GM19467 (cell line): ENCODE measurements around the gene NUDT16L1.

ENCODE experiments used
- ATAC-seq: cut with Tn5 transposase; IDR thresholded peaks from one replicate; pipeline ENCODE4 v1.9.1; 2021; ENCODE audit warnings: mild to moderate bottlenecking, moderate library complexity; ENCODE audit not compliant: unreplicated experiment

Gene NUDT16L1

DNA sequence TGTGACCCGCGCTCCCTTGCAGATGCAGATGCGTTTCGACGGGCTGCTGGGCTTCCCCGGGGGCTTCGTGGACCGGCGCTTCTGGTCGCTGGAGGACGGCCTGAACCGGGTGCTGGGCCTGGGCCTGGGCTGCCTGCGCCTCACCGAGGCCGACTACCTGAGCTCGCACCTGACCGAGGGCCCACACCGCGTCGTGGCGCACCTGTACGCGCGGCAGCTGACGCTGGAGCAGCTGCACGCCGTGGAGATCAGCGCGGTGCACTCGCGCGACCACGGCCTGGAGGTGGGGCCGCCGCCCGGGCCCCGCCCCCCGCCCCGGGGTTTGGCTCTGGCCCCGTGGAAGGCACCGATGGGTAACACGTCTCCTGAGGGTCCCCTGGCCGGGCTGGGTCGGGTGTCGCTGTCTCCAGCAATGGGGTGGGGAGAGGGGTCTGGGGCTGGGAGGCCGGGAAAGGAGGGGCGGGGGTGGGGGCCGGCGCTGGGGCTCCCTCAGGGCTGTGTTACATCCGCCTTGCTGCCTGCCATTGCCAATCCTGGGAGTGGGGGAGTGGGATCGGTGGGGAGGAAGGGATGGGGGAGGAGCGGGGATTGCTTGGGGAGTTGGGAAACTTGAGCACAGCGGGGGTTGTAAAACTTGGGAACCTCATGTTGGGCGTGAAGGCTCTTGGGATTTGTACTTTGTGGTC, 737 bp downstream of the NUDT16L1 start:
- ATAC-seq = no peak

DNA sequence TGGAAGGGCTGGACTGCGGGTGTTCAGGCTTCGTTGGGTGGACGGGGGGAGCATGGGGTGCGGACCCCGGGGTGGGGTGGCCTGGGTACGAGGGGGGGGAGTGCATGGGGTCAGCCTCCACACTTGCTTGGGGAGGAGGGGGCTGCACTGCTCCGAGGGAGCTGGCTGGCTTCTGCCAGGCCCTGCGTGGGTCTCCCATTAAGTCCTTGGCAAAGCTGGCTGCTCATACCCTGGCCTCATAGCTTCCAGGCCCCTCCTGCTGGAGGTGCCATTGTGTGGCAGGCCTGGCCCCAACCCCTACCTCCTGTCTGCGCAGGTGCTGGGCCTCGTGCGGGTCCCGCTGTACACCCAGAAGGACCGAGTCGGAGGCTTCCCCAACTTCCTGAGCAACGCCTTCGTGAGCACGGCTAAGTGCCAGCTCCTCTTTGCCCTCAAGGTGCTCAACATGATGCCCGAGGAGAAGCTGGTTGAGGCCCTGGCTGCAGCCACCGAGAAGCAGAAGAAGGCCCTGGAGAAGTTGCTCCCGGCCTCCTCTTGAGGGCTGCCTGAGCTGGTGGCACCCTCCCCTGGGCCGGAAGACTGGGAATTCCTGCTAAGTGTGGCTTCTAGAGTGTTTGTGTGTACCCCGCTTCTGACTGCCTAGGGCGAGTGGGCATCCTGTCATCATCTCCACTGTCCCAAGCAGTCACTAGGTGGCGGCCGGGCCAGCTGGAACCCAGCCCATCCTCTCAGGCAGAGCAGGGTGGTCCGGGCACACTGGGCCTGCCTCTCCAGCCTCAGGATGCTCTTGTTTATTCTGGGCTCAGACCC, 1.5 kb downstream of the NUDT16L1 start:
- ATAC-seq = no peak

- ATAC-seq = no peak
Measured at GRCh38 chr16:4695473-4696171, 2.3 kb downstream of the NUDT16L1 start.

DNA sequence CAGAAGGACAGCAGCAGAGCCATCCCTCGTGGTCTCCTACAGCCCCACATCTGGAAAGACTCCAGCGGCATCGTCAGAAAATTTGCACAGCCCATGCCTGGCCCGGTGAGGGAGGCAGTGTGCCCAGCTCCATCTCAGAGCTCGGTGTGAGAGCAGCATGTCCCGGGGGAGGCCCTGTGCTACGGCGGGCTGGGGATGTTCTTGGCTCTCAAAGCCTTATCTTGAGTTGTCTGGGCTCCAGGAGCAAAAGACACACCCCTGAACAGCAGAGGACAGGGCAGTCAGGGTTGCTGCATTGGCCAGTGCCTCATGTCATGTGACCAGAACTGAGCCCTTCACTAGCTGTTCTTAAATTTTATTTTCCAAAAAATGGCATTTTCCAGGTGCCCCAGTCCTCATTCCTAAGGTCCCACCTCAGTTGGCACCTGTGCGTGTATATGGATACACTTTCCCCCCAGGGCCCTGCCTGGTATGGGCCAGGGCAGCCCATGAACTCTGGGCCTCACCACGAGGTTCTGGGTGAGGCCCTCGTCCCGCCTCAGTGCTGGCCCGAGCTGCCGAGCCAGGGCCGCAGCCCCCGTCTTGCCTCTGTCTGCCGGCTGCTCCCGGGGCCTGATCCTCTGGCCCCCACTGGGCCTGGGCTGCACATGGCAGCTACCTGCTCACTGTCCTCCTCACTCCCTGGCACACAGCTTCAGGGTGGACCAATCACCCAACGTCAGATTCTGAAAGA, 3.0 kb downstream of the NUDT16L1 start:
- ATAC-seq = no peak

DNA sequence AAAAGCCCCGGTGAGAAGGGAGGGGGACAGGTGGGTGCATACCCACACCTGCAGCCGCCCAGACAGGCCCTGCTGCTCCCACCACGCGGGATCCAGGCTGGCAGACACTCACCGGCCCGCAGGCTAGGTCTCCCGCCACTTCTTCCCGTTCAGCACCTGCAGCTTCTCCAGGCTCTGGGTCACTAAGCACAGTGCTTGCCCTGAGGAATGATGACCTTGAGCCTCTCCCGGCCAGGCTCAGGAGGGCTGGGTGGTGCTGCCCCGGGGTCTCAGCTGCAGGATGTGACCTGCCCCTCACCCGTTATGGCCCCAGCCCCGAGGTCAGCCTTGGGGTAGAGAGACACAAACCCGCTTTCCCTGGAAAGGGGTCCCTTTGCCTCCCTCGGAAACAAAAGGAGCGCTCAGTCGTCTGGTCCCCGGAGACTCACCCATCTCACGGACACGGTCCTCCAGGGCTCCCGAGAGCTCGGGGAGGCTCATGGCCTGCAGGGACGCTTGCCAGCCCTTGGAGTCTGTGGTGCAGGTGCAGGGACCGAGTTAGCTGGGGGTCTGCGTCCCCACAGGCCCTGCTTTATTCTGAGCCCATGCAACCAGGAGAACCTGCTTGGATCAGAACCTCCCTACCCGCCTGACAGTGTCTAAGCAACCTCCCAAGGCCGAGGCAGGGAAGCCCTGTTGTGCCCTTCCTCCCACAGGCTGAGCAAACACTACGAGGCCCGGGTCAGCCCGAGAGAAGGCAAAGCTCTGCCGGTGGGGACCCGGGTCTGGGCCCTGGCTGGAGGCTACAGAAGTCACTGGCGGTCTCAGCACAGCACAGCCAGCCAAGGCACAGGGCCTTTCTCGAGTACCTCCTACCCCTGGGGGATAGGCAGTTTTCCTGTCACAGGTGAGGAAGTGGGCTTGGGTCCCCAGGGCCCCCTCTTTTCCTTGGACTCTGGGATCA, 3.8 kb downstream of the NUDT16L1 start:
- ATAC-seq = no peak

GRCh38 chr16:4697848-4698291, 4.5 kb downstream of the NUDT16L1 start:
- no peak for ATAC-seq

GRCh38 chr16:4698321-4699045, 5.1 kb downstream of the NUDT16L1 start:
- ATAC-seq = no peak

DNA sequence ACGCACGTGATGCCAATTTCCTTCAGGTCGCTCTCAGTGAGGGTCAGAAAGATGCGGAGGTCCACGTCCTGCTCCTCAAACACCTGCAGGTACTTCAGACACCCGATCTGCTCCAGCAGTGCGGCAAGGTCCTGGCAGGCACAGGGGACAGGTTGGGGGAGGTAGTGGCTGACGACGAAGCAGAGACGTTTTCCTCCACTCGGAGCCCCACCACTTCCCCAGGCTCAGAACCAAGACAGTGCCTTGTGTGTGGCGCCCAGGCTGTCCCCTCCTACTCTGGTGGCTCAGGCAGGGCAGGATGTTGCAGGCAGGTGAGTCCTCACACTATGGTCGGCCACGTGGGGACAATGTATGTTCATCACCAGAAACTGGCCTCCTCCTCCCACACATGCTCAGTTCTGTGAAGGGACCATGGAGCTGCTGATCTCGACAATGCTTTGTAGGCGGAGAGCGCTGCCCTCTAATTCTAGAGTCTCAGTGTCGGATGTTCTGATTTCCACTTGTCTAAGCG, 5.7 kb downstream of the NUDT16L1 start:
- no peak for ATAC-seq

GRCh38 chr16:4700380-4700996, 7.1 kb downstream of the NUDT16L1 start:
- no peak for ATAC-seq

GRCh38 chr16:4700997-4701743, 7.8 kb downstream of the NUDT16L1 start:
- no peak for ATAC-seq

GRCh38 chr16:4701791-4702465, 8.6 kb downstream of the NUDT16L1 start:
- ATAC-seq = no peak

DNA sequence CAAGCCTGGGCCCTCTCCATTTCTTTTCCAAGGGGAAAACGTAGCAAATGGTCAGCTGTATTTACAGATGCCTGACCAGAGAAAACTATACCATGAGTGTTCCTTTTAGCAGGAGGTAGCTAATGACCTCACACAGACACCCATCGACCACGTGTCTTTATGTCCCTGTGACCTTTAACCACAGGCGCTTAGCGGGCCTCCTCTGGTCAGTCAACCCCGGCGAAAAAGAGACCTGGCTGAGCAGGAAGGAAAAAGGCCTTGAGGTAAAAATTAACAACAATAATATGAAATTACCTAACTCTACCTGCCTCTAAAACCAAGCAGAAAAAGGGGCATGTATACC, 9.1 kb downstream of the NUDT16L1 start:
- ATAC-seq = no peak

DNA sequence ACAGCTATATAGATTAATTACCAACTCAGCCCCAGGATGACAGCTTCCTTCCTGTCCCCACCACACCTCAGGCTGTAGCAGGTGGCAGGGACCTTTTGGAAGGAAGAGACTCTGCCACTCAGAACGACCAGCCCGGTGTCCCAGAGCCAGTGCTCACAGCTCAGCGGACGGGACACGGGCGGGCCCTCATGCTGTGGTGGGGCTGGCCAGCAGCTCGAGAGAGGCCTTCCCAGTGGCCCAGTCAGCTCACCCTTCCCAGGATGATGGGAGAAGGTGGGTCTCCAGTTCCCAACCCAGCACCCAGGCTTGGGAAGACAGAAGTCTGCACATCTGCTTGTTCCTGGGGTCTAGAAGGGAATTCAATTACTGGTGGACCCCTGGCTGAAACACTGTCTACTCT, 10.5 kb downstream of the NUDT16L1 start:
- ATAC-seq = no peak

DNA sequence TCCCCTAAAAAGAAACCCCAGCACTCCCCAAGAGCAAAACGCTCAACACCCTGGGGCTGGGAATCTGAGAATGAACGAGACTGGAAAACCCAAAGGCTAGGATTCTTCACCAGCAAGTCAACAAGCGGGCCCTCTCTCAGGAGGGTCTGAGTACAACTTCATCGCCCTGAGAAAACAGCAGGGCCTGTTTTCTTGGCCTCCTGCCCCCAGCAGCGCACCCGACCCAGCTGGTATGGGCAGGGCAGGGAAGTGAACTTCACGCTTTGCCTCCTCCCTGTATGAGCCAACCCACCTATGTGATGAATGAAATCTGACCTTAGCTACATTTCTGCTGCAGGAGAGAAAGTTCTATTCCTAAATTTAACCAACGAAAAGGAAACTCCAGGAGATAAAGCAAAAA, 11.1 kb downstream of the NUDT16L1 start:
- ATAC-seq = no peak

DNA sequence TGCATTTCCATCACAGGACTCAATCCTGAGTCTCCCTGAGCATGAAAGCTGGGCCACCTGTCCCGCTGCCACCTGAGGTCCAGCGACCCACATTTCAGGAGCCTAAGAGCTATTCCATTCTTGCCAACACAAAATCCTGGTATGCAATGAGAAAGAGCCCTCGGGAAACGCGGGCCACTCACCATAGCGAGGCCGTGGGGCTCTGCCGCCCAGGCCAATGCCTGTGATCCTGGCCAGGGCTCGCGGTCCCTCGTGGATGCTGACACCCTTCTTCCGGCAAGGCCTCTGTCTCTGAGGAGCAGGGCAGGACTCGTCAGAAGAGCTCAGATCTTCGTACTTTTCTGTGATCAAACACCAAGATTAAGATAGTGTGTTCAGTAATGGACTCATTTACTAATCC, 11.6 kb downstream of the NUDT16L1 start:
- no peak for ATAC-seq

DNA sequence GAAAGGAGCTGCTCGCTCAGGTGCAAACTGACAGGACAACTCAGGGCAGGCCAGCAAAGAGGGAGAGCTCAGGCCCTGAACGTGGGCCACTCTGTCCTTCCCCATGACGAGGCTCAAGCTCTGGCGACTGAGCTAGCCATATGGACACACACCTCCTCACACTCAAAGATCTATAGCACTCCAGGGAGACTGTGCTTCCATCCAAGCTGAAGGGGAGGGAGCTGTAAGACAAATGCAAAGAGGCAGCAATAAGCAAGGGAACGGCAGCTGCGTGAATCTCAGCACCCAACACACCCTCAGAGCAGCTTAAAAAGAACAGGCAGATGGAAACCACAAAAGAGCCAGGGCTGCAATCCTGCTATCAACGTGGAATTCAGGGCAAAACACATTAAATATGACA, 13.5 kb downstream of the NUDT16L1 start:
- no peak for ATAC-seq

- ATAC-seq = no peak
Measured at GRCh38 chr16:4709481-4709880, 16.1 kb downstream of the NUDT16L1 start.
